GM21825 (cell line): ENCODE data around the gene PHC1.
A peak's percentile ranks its signal among the peaks of the same experiment; 100 is the strongest.
"Not testable (repeated sequence)": the region's sequence is repeated elsewhere in the genome, so short reads cannot be mapped to it uniquely, and the experiment has no call there.

ENCODE experiments used
- ATAC-seq: cut with Tn5 transposase; IDR thresholded peaks from one replicate; pipeline ENCODE4 v1.9.1; 2021; ENCODE audit warnings: mild to moderate bottlenecking, moderate library complexity; ENCODE audit not compliant: unreplicated experiment

The PHC1 gene

DNA sequence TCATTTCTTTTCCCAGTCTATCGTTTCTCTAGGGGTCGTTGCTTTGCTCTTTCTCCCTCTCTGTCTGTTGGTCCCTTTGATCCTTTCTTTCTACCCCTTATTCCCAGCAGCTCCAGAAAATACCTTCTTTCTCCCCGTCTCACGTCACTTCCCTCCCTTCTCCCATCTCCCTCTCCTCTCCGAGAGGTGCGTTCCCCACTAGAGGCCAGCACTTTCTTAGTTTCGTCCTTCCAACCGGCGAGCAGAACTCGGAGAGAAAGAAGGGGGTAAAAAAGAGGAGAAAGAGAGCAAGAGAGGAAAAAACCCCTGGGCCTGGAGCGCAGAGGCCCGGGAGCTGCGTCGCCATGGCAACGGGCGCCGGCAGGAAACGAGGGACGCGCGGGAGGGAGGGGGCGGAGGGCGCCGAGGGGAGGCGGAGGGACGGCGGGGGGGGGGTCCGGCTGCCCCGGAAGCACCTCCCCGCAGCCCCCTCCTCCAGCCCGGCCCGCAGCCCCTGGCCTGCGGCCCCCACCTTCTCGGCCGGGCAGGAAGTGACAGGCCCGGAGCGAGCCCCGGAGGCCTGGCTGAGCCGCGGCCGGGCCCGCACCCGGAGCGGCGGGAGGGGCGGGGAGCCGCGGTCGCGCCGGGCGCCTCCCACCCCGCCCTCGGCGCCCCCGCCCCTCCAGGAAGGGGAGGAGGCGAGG, at the start of gene PHC1:
Gene PHC1 (plus strand): TSS at position 477 of the 683 bp plus-strand sequence. CDS start 3,169 bp downstream, outside the sequence.
- peak; percentile 55 for ATAC-seq

DNA sequence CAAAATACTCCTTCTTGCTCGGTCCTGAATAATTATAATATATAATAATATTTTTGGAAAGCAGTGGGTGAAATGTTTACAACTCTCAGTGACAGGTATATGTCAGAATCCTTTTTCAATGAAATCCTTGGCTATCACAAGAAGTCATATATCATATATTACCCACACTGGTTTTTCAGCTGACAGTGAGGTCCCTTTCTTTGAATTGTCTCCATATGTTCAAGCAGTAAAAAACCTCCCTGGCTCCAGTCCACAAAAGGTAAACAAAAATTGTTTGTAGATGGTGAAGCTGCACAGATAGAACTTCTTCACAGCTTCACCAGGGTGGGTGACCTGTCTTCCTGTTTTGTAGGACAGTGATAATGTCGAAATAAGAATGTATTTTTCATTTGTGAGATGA, 47.9 kb upstream of the PHC1 start:
- ATAC-seq, result no peak

- ATAC-seq, result no peak
These were observed 47.3 kb upstream of the PHC1 start for GRCh38 chr12:8867009-8867408.

DNA sequence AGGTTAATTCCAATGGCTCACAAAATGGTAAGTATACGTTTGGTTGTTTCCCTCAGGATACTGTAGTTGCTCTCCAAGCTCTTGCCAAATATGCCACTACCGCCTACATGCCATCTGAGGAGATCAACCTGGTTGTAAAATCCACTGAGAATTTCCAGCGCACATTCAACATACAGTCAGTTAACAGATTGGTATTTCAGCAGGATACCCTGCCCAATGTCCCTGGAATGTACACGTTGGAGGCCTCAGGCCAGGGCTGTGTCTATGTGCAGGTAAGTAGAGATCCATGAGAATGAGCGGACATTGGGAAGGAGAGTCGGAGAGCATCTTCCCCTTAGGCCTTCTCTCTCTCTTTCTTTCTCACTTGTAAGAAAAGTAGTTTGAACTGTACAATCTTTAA, 46.5 kb upstream of the PHC1 start:
- no peak for ATAC-seq

- ATAC-seq, result no peak
These were observed 43.7 kb upstream of the PHC1 start for GRCh38 chr12:8870586-8870985.

- ATAC-seq, result no peak
These were observed 43.2 kb upstream of the PHC1 start for GRCh38 chr12:8871068-8871467.

GRCh38 chr12:8876887-8877286, 37.4 kb upstream of the PHC1 start:
- no peak for ATAC-seq

DNA sequence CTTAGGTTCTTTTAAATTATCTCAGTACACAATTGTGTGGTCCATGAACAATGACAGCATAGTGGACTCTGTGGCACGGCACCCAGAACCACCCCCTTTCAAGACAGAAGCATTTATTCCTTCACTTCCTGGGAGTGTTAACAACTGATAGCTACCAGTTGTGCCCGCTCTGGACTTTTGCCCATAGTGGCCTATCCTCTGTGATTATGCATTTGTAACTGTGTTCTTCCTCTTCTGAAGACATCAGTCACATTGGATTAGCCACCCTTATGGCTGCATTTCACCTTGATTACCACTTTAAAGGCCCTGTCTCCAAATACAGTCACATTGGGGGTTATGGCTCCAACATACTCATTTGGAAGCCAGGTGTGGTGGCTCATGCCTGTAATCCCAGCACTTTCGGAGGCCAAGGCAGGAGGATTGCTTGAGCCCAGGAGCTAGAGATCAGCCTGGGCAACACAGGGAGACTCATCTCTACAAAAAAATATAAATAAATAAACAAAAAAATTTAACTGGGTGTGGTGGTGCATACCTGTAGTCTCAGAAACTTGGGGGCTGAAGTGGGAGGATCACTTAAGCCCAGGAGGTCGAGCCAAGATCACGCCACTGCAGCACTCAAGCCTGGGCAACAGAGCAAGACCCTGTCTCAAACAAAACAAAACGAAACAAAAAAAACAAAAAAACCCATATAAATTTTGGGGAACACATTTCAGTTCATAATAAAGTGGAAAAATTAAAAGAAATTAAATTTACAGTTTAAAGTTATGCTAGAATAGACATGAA, 27.6 kb upstream of the PHC1 start:
- ATAC-seq, result no peak

DNA sequence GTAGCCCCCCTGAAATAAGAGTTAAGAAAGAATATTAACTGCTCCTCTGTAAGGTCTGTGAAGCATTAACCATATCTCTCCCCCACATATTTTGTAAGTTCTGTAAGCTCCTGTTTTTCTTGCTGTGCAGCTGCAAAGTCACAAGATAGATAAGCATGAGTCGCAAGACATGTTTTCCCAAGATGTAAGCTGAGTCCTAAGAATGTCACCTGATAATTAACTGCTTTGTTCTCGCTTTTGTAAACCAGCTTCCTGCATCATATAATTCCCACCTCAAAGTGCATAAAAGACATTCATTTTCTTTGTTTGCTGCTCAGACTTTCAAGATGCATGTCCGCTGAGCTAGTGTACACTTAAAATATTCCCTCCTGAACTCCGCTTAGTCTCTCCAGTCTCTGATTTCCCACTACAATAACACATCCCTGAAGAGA, 27.0 kb upstream of the PHC1 start:
- no peak for ATAC-seq

DNA sequence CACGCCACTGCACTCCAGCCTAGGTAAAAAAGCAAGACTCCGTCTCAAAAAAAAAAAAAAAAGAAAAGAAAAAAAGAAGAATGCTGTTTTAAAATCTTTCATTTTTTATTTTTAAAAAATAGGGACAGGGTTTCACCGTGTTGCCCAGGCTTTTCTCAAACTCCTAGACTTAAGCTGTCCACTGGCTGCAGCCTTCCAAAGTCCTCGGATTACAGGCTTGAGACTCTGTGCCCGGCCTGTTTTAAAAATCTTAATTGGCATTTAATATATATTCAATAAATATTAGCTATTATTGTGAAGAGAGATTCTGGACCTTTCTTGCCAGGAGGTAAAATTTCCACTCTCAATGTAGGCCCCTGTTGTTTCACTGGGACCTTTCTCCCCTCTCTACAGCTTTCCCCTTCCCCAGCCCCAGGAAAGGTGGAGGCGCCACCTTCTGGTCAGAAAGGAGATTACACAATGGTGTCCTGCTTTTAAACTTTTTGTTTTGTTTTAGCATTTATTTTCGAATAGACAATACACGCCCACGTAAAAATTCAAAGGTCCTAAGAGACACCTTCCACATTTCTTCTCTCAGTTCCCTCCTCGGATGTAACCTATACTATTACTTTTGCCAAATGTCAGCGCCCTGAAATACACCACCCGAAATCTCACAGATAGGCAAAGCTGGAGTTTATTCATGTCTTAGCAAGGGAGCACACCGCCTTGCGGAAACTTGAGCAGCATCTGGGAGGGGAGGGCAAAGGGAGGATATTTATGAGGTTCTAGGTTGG, 23.8 kb upstream of the PHC1 start:
- ATAC-seq, result no peak

- ATAC-seq, result no peak
These were observed 22.3 kb upstream of the PHC1 start for GRCh38 chr12:8891976-8892375.

DNA sequence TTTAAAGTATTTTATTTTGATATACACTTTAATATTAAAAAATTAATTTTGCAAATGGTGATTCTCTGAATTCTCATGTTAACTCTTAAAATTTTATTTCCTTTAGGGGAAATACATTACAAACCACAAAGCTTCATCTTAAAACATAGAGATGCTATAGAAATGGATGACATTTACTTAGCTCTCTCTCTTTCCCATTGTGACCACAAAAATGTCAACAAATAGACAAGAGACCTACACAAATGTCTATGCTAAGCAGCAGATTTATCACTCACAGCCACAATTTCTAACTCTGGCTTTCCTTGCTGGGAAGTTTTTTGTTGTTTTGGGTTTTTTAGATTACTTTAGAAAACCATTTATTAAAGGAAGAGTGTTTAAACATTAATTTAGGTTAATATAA, 19.9 kb upstream of the PHC1 start:
- no peak for ATAC-seq

DNA sequence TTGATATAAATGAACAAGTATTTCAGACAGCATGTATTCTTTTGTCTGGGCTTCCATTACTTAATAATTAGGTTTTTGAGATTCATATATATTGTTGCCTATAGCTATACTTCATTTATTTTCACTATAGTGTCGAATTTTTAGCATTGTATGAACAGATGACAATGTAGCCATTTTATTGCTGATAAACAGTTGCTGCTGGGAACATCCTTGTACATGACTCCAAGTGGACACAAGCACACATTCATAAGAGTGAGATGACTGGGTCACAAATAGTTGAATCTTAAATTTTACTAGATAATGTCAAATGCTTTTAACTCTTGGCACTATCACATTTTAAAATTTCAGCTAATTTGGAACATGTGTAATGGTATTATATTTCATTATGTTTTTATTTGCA, 19.3 kb upstream of the PHC1 start:
- ATAC-seq, result no peak

DNA sequence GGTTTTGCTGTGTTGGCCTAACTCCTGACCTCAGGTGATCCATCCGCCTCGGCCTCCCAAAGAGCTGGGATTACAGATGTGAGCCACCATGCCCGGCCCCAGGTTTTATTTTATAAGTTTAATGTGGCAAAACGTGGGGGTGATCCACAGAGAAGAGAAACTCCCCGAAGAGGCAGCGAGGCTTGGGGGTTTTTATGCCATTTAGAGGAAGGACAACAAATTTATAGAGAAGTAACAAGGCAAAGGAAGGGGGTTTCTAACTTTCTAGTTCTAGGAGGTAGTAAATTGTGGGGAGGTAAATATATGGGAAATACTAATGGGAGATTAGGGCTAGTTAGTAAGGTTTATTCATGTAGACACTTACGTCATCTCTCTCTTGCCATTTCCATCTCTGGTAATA, 17.2 kb upstream of the PHC1 start:
- ATAC-seq, result no peak

- no peak for ATAC-seq
These were observed 14.5 kb upstream of the PHC1 start for GRCh38 chr12:8899830-8900229.

- not testable (repeated sequence) for ATAC-seq
These were observed 11.6 kb upstream of the PHC1 start for GRCh38 chr12:8902703-8903102.

DNA sequence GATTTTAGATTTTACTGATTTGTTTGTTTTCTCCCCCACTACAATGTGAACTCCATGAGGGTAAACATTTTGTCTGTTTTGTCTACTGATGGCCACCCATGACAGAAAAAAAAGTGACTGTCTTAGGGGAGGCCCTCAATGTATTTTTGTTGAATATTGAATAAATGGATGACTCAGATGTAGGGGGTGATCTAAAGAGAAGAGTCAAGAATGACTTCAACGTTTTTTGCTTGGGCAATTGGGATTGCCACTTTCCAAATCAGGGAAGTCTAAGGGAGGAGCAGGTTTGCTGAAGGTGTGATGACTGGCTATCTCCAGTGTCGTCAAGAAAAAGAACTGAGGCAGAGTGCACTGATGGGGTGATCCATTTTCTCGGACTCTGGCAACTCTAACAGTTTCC, 10.7 kb upstream of the PHC1 start:
- no peak for ATAC-seq

- no peak for ATAC-seq
These were observed 9.6 kb upstream of the PHC1 start for GRCh38 chr12:8904665-8905064.

GRCh38 chr12:8905546-8905945, 8.8 kb upstream of the PHC1 start:
- no peak for ATAC-seq

- ATAC-seq, result no peak
These were observed 7.8 kb upstream of the PHC1 start for GRCh38 chr12:8906266-8907180.

GRCh38 chr12:8907513-8907912, 6.8 kb upstream of the PHC1 start:
- no peak for ATAC-seq
